ENCODE results near the gene NOP9.
A peak's percentile ranks its signal among the peaks of the same experiment; 100 is the strongest.

Gene NOP9

DNA sequence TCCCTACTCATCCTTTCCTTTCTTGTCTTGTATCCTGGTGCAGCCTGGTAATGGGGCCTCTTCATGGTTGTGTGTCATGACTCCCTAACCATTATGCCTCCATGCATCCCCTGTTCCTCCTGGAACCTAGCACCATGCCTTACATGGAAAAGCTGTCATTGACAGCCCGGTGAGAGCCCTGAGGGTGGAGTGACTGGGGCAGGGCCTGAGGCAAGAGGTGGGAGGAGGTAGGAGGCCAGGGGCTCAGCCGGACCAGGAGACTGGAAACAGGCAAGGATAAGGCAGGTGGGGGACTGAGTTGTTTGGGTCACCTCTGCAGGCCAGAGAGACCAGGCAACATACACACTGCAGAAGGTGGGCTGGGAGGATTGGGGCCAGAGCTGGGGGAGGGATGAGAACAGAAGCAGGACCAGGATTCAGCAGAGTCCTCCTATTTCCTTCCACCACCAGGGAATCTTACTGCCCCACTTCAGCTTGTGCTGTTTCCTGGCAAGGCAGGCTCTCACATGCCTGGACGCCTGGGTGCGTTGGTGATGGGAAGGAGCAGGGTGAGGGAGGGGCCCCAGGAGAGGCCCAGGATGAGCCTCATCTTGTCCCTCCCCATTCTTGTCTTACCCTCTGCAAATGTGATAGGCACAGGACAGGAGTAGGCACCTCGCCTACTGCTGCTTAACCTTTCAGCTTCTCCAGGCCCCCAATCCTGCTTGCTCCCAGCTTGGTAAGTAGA, 10.1 kb downstream of the NOP9 start, which contains the start of gene LTB4R2:
TSS of gene LTB4R2 (plus strand) at position 603 of the 727 bp plus-strand sequence. CDS start 525 bp downstream, outside the sequence.
- Histone ChIP-seq H3K27me3 (ENCODE audit: control insufficient read depth, insufficient read depth, low read length) (no peaks in the 10 kb centered on the region), H3K4me3 (ENCODE audit: low read length) (peak within 1 kb of the TSS; percentile 67), H3K4me1 (ENCODE audit: control insufficient read depth, insufficient read depth, low read length) (peaks cover 8% of the 10 kb centered on the region), H3K36me3 (ENCODE audit: control insufficient read depth, insufficient read depth, low read length) (peaks cover 21% of the 10 kb centered on the region), H3K27ac (ENCODE audit: low read depth, low read length) (peak within 1 kb of the TSS; percentile 59), H3K9ac (ENCODE audit: low read length) (no peak within 1 kb of the TSS)

DNA sequence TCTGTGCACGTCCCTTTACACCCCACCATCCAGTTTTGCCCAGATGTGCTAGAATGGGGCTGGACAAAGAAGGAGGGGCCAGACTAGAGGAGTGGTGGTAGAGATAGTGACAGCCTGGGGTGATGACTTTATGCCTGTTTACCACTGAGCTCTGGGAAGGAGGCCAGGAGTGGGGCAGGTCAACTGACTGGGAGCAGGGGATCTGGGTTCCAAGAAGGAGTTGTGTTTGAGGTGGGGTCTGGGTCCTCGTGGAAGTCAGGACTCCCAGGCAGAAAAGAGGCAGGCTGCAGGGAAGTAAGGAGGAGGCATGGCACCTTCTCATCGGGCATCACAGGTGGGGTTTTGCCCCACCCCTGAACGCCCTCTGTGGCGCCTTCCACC, 10.6 kb downstream of the NOP9 start:
- Histone ChIP-seq H3K4me1 (ENCODE audit: control insufficient read depth, insufficient read depth, low read length) (peaks cover 8% of the 10 kb centered on the region), H3K36me3 (ENCODE audit: control insufficient read depth, insufficient read depth, low read length) (peaks cover 16% of the 10 kb centered on the region), H3K27ac (ENCODE audit: low read depth, low read length) (peak overlapping the region; percentile 59), H3K9ac (ENCODE audit: low read length) (no peak overlapping the region), H3K27me3 (ENCODE audit: control insufficient read depth, insufficient read depth, low read length) (no peaks in the 10 kb centered on the region), H3K4me3 (ENCODE audit: low read length) (peak overlapping the region; percentile 67)

DNA sequence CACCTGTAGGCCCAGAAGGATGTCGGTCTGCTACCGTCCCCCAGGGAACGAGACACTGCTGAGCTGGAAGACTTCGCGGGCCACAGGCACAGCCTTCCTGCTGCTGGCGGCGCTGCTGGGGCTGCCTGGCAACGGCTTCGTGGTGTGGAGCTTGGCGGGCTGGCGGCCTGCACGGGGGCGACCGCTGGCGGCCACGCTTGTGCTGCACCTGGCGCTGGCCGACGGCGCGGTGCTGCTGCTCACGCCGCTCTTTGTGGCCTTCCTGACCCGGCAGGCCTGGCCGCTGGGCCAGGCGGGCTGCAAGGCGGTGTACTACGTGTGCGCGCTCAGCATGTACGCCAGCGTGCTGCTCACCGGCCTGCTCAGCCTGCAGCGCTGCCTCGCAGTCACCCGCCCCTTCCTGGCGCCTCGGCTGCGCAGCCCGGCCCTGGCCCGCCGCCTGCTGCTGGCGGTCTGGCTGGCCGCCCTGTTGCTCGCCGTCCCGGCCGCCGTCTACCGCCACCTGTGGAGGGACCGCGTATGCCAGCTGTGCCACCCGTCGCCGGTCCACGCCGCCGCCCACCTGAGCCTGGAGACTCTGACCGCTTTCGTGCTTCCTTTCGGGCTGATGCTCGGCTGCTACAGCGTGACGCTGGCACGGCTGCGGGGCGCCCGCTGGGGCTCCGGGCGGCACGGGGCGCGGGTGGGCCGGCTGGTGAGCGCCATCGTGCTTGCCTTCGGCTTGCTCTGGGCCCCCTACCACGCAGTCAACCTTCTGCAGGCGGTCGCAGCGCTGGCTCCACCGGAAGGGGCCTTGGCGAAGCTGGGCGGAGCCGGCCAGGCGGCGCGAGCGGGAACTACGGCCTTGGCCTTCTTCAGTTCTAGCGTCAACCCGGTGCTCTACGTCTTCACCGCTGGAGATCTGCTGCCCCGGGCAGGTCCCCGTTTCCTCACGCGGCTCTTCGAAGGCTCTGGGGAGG, 11.3 kb downstream of the NOP9 start, which contains the start of gene LTB4R:
TSS of gene LTB4R (plus strand) at position 857 of the 959 bp plus-strand sequence. CDS start 4,150 bp downstream, outside the sequence.
- peak within 1 kb of the TSS; percentile 53 for H3K9ac ChIP-seq (ENCODE audit: low read length)
- H3K27ac ChIP-seq (ENCODE audit: low read depth, low read length): peak within 1 kb of the TSS; percentile 59
- H3K36me3 ChIP-seq (ENCODE audit: control insufficient read depth, insufficient read depth, low read length): peaks cover 9% of the 10 kb centered on the region
- no peaks in the 10 kb centered on the region for H3K27me3 ChIP-seq (ENCODE audit: control insufficient read depth, insufficient read depth, low read length)
- H3K4me1 ChIP-seq (ENCODE audit: control insufficient read depth, insufficient read depth, low read length): peaks cover 8% of the 10 kb centered on the region
- H3K4me3 ChIP-seq (ENCODE audit: low read length): peak within 1 kb of the TSS; percentile 67

DNA sequence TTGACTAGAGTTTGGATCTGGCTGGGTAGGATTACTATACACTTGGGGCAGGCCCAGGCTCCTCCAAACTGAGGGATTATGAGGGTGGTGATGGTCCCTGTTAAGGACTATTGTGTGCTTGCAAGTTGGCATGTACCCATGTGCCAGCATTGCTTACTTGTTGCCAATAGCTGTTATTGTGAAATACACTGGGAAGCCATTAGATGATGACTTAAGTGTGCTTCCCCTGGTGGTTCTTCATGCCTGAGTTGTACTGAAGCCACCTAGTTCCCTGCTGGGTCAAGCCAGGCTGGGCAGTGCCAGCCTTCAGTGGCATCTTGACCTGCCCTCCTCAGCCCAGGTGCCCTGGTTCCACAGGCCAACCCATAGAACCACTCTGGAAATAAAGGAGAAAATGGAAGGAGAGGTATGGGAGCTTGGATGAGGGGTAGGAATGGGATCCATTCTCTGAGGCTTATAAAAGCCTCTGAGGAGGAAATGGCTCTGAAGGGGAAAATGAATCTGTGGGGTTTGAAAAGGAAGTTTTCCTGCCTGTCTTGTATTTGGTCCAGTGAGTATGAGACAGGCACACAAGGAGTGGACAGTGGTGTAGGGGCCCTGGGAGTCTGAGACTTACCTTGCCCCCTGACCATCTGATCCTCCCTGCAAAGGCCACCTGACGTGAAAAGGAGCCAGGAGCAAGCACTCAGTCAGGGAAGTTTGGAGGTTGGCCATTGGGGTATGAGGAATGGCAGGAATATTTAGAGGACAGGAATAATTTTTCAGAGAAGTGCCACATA, 12.4 kb downstream of the NOP9 start:
- no peak overlapping the region for H3K9ac ChIP-seq (ENCODE audit: low read length)

DNA sequence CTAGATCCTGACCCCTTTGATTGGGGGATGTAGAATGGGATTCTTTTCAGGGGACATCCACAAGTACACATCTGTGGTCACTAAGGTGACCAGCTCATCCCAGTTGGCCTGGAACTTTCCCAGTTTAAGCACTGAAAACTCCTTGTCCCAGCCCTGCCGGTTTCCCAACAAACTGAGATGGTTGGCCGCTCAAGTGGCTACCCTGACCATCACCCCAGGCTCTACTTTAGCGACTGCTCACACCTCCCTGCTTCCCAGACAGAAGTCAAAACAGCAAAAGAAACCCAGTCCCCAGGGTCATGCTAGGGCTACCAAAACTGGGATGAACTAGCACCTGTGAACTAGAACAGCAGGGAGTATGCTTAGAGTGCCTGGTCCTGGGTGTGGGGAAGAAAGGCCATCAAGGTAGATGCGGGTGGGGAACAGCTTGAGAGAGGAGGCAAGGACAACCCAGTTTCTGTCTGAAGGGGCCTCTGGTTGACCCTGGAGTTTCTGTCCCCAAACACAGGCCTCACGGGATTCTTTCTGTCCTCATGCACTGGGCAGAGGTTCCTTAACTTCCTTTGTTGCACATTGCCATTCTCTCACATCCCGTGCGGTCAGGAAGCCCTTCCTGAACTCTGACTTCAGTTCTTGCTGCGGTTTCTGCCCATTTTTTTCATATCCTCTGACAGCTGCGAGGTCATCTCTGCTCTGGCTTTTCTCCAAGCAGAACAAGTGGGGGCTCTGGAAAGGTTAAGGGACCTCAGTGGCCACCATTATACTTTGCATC, 13.3 kb downstream of the NOP9 start:
- no peaks in the 10 kb centered on the region for H3K36me3 ChIP-seq (ENCODE audit: control insufficient read depth, insufficient read depth, low read length)
- H3K9ac ChIP-seq (ENCODE audit: low read length): no peak overlapping the region
- H3K27me3 ChIP-seq (ENCODE audit: control insufficient read depth, insufficient read depth, low read length): no peaks in the 10 kb centered on the region
- H3K27ac ChIP-seq (ENCODE audit: low read depth, low read length): no peak overlapping the region
- no peak overlapping the region for H3K4me3 ChIP-seq (ENCODE audit: low read length)
- H3K4me1 ChIP-seq (ENCODE audit: control insufficient read depth, insufficient read depth, low read length): peaks cover 8% of the 10 kb centered on the region

More for the DNA sequence above, 12.4 kb downstream of the NOP9 start:
- H3K36me3 ChIP-seq (ENCODE audit: control insufficient read depth, insufficient read depth, low read length): peaks cover 3% of the 10 kb centered on the region
- H3K4me1 ChIP-seq (ENCODE audit: control insufficient read depth, insufficient read depth, low read length): peaks cover 8% of the 10 kb centered on the region
- H3K4me3 ChIP-seq (ENCODE audit: low read length): peak overlapping the region; percentile 67
- no peaks in the 10 kb centered on the region for H3K27me3 ChIP-seq (ENCODE audit: control insufficient read depth, insufficient read depth, low read length)
- no peak overlapping the region for H3K27ac ChIP-seq (ENCODE audit: low read depth, low read length)

GRCh38 chr14:24313913-24314312, 14.3 kb downstream of the NOP9 start:
- Histone ChIP-seq H3K9ac (ENCODE audit: low read length) (no peak overlapping the region), H3K4me1 (ENCODE audit: control insufficient read depth, insufficient read depth, low read length) (peaks cover 8% of the 10 kb centered on the region), H3K27me3 (ENCODE audit: control insufficient read depth, insufficient read depth, low read length) (no peaks in the 10 kb centered on the region), H3K27ac (ENCODE audit: low read depth, low read length) (no peak overlapping the region), H3K36me3 (ENCODE audit: control insufficient read depth, insufficient read depth, low read length) (no peaks in the 10 kb centered on the region), H3K4me3 (ENCODE audit: low read length) (no peak overlapping the region)

DNA sequence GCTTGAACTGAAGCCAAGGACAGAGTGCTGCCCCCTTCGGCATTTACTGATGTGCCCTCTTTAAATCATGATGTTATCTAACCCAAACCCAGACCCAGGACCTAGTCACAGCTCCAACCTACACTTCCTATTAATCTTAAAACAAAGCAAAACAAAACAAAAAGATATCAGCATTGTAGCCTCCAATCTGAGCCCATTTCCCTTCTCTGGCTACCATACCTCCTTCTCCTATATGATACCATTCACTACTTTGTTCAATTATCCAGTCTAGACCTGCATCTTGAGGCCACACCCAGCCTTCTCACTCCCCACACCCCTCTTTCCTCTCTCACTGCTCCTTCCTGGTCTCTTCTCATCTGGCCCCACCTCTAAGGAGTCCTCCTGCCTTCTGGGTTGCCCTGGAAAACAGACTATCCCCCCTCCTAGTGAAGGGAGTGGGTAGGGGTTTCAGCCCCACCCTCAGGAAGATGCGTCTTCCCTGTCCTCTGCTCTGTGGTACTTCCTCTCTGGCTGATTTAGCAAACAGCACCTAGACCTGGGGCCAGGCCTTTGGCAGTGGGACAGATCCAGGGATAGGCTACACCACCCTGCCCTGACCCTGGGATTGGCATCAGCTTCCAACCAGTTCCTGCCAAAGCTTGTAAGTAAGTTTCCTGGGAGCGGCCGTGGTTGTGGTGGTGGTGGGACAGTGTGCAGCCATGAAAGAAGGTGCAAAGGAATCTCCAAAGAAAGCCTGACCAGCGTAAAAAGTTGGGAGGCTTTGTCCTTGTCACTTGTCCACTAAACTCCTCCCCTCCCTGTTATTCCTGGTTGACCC, 14.9 kb downstream of the NOP9 start:
- peaks cover 8% of the 10 kb centered on the region for H3K4me1 ChIP-seq (ENCODE audit: control insufficient read depth, insufficient read depth, low read length)
- no peak overlapping the region for H3K27ac ChIP-seq (ENCODE audit: low read depth, low read length)
- no peaks in the 10 kb centered on the region for H3K36me3 ChIP-seq (ENCODE audit: control insufficient read depth, insufficient read depth, low read length)
- no peaks in the 10 kb centered on the region for H3K27me3 ChIP-seq (ENCODE audit: control insufficient read depth, insufficient read depth, low read length)
- no peak overlapping the region for H3K9ac ChIP-seq (ENCODE audit: low read length)
- H3K4me3 ChIP-seq (ENCODE audit: low read length): no peak overlapping the region

- Histone ChIP-seq H3K36me3 (ENCODE audit: control insufficient read depth, insufficient read depth, low read length) (no peaks in the 10 kb centered on the region), H3K27ac (ENCODE audit: low read depth, low read length) (no peak overlapping the region), H3K4me3 (ENCODE audit: low read length) (no peak overlapping the region), H3K9ac (ENCODE audit: low read length) (no peak overlapping the region), H3K27me3 (ENCODE audit: control insufficient read depth, insufficient read depth, low read length) (no peaks in the 10 kb centered on the region), H3K4me1 (ENCODE audit: control insufficient read depth, insufficient read depth, low read length) (peaks cover 3% of the 10 kb centered on the region)
These were observed 15.7 kb downstream of the NOP9 start for GRCh38 chr14:24315243-24315806.

DNA sequence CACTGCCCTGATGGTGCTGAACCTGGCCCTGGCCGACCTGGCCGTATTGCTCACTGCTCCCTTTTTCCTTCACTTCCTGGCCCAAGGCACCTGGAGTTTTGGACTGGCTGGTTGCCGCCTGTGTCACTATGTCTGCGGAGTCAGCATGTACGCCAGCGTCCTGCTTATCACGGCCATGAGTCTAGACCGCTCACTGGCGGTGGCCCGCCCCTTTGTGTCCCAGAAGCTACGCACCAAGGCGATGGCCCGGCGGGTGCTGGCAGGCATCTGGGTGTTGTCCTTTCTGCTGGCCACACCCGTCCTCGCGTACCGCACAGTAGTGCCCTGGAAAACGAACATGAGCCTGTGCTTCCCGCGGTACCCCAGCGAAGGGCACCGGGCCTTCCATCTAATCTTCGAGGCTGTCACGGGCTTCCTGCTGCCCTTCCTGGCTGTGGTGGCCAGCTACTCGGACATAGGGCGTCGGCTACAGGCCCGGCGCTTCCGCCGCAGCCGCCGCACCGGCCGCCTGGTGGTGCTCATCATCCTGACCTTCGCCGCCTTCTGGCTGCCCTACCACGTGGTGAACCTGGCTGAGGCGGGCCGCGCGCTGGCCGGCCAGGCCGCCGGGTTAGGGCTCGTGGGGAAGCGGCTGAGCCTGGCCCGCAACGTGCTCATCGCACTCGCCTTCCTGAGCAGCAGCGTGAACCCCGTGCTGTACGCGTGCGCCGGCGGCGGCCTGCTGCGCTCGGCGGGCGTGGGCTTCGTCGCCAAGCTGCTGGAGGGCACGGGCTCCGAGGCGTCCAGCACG, 16.4 kb downstream of the NOP9 start:
- H3K4me3 ChIP-seq (ENCODE audit: low read length): no peak overlapping the region
- no peaks in the 10 kb centered on the region for H3K27me3 ChIP-seq (ENCODE audit: control insufficient read depth, insufficient read depth, low read length)
- H3K27ac ChIP-seq (ENCODE audit: low read depth, low read length): no peak overlapping the region
- no peaks in the 10 kb centered on the region for H3K4me1 ChIP-seq (ENCODE audit: control insufficient read depth, insufficient read depth, low read length)
- no peak overlapping the region for H3K9ac ChIP-seq (ENCODE audit: low read length)
- H3K36me3 ChIP-seq (ENCODE audit: control insufficient read depth, insufficient read depth, low read length): no peaks in the 10 kb centered on the region

GRCh38 chr14:24316597-24316950, 16.9 kb downstream of the NOP9 start:
- Histone ChIP-seq H3K4me3 (ENCODE audit: low read length) (no peak overlapping the region), H3K27me3 (ENCODE audit: control insufficient read depth, insufficient read depth, low read length) (no peaks in the 10 kb centered on the region), H3K4me1 (ENCODE audit: control insufficient read depth, insufficient read depth, low read length) (no peaks in the 10 kb centered on the region), H3K9ac (ENCODE audit: low read length) (no peak overlapping the region), H3K27ac (ENCODE audit: low read depth, low read length) (no peak overlapping the region), H3K36me3 (ENCODE audit: control insufficient read depth, insufficient read depth, low read length) (no peaks in the 10 kb centered on the region)
